Forelimb muscle (tissue), 1 donor: Measurements from ENCODE around the gene SYT7. TPM values are rescaled to one million over a fixed set of nuclear protein-coding genes. Genes with fewer than 3 reads are reported as not detected.

Experiments
- DNase-seq: peaks from one replicate; pipeline ENCODE4 v3.0.0-alpha.2; 2013; ENCODE audit warnings: low read depth
- polyA plus RNA-seq: library from polyadenylated mRNA; unstranded; fragments of 120-200 nt; gene quantifications from one replicate; pipeline ENCODE4 v1.2.1, GENCODE V29; 2013; ENCODE audit not compliant: insufficient read length

Gene SYT7
- polyA plus RNA-seq, 1 donor: 3.3 TPM

GRCh38 chr11:61539006-61539405, 41.9 kb downstream of the SYT7 start:
- DNase-seq: no peak

GRCh38 chr11:61538636-61538961, 42.3 kb downstream of the SYT7 start:
- DNase-seq: no peak

- no peak for DNase-seq
Measured at GRCh38 chr11:61537326-61537725, 43.5 kb downstream of the SYT7 start.

GRCh38 chr11:61536676-61537270, 44.1 kb downstream of the SYT7 start:
- no peak for DNase-seq

- no peak for DNase-seq
Measured at GRCh38 chr11:61535998-61536675, 44.7 kb downstream of the SYT7 start.

GRCh38 chr11:61534933-61535839, 45.7 kb downstream of the SYT7 start:
- DNase-seq: no peak

- no peak for DNase-seq
Measured at GRCh38 chr11:61534025-61534932, 46.6 kb downstream of the SYT7 start.

GRCh38 chr11:61533401-61533800, 47.5 kb downstream of the SYT7 start:
- no peak for DNase-seq

- no peak for DNase-seq
Measured at GRCh38 chr11:61533039-61533375, 47.9 kb downstream of the SYT7 start.

GRCh38 chr11:61532134-61533038, 48.5 kb downstream of the SYT7 start:
- no peak for DNase-seq

- no peak for DNase-seq
Measured at GRCh38 chr11:61531044-61531443, 49.8 kb downstream of the SYT7 start.

- no peak for DNase-seq
Measured at GRCh38 chr11:61529537-61530225, 51.2 kb downstream of the SYT7 start.

- DNase-seq: no peak
Measured at GRCh38 chr11:61528114-61528513, 52.8 kb downstream of the SYT7 start.

- DNase-seq: no peak
Measured at GRCh38 chr11:61526956-61527731, 53.7 kb downstream of the SYT7 start.

GRCh38 chr11:61526229-61526628, 54.6 kb downstream of the SYT7 start:
- no peak for DNase-seq

GRCh38 chr11:61524963-61525587, 55.8 kb downstream of the SYT7 start:
- DNase-seq: no peak

- DNase-seq: no peak
Measured at GRCh38 chr11:61524446-61524845, 56.4 kb downstream of the SYT7 start.

- DNase-seq: no peak
Measured at GRCh38 chr11:61522881-61523280, 58.0 kb downstream of the SYT7 start.
